HEK293T (cell line): Measurements from ENCODE around the gene POMGNT1.

Experiments used
- SP1 ChIP-seq: fragments of 450-650 bp; IDR thresholded peaks from 2 replicates; pipeline ENCODE4 v1.6.1; 2017
- TARDBP ChIP-seq: fragments of 450-650 bp; IDR thresholded peaks from 2 replicates; pipeline ENCODE4 v1.6.1; 2016

GRCh38 chr1:46203738-46204405, 5.6 kb upstream of the POMGNT1 start:
- TF ChIP-seq SP1 (no peak), TARDBP (no peak)
